CD4-positive, alpha-beta T cell (primary cell): ENCODE data around the gene TSC2. TPM values are rescaled to one million over a fixed set of nuclear protein-coding genes. Genes with fewer than 3 reads are reported as not detected.

ENCODE experiments used
- ATAC-seq: fragments of 200-7000 bp; cut with Tn5 transposase; one replicate; pipeline ENCODE4 v1.10.0; 2022; ENCODE audit warnings: mild to moderate bottlenecking; ENCODE audit not compliant: poor library complexity
- CTCF ChIA-PET: fragments of 350-600 bp; sonication (Branson Sonifier 250); formaldehyde crosslinking; loops from one replicate; lab custom pipeline; 2021; ENCODE audit warnings: antibody characterized with exemption, inconsistent platforms; lab: Charles Lee
- POLR2A ChIA-PET: fragments of 350-600 bp; sonication (Branson Sonifier 250); formaldehyde crosslinking; loops from one replicate; lab custom pipeline; 2021; ENCODE audit warnings: antibody characterized with exemption, inconsistent platforms; lab: Charles Lee
- DNase-seq, 14 experiments: peaks; one replicate each; pipeline ENCODE4 v3.0.0-alpha.2; 2013 to 2020; ENCODE audit warnings: mixed read lengths in 2 of 14
- H3K27ac ChIP-seq, 2 donors: one replicate each; pipeline versions ENCODE4 v1.5.1 to v1.7.0; 2013; ENCODE audit warnings: low read length in 2 of 2, low read depth in 1 of 2, mild to moderate bottlenecking in 1 of 2
- H3K27me3 ChIP-seq, 2 experiments: 1 replicate in 1 of 2; 2 replicates in 1 of 2; pipeline versions ENCODE4 v1.6.1 to v1.7.0; 2013; ENCODE audit warnings: low read length in 2 of 2, control low read depth in 1 of 2, mild to moderate bottlenecking in 1 of 2, moderate library complexity in 1 of 2; ENCODE audit not compliant: insufficient read depth in 2 of 2, control insufficient read depth in 1 of 2
- H3K36me3 ChIP-seq: one replicate; pipeline ENCODE4 v1.6.1; 2013; ENCODE audit warnings: low read length, control low read depth; ENCODE audit not compliant: insufficient read depth
- H3K4me1 ChIP-seq: one replicate; pipeline ENCODE4 v1.6.1; 2013; ENCODE audit warnings: low read length, control low read depth; ENCODE audit not compliant: insufficient read depth
- H3K4me3 ChIP-seq: one replicate; pipeline ENCODE4 v1.5.1; 2013; ENCODE audit warnings: mild to moderate bottlenecking, low read length, moderate library complexity
- H3K9me3 ChIP-seq, 2 experiments: 1 replicate in 1 of 2; 2 replicates in 1 of 2; pipeline versions ENCODE4 v1.6.1 to v1.7.0; 2013; ENCODE audit warnings: low read length in 2 of 2, mild to moderate bottlenecking in 2 of 2, control low read depth in 1 of 2, moderate library complexity in 1 of 2; ENCODE audit not compliant: control insufficient read depth in 1 of 2, insufficient read depth in 1 of 2
- H3K27ac Mint-ChIP-seq: one replicate; pipeline ENCODE4 v1.8.0; 2020; ENCODE audit warnings: mixed read lengths
- H3K27me3 Mint-ChIP-seq: one replicate; pipeline ENCODE4 v1.8.0; 2021; ENCODE audit warnings: mixed read lengths
- H3K36me3 Mint-ChIP-seq: one replicate; pipeline ENCODE4 v1.8.0; 2021; ENCODE audit warnings: low read depth, mixed read lengths
- H3K4me1 Mint-ChIP-seq: one replicate; pipeline ENCODE4 v1.8.0; 2021; ENCODE audit warnings: low read depth, mixed read lengths
- H3K4me3 Mint-ChIP-seq: one replicate; pipeline ENCODE4 v1.8.0; 2020; ENCODE audit warnings: mild to moderate bottlenecking, mixed read lengths
- H3K9me3 Mint-ChIP-seq: one replicate; pipeline ENCODE4 v1.8.0; 2020; ENCODE audit warnings: mixed read lengths
- intact Hi-C, 2 experiments: fragments of 100-400 bp; cut with DNase I in 1 of 2; cut with micrococcal nuclease in 1 of 2; formaldehyde crosslinking; loops; one replicate each; pipeline versions ENCODE4 v1.15.1 to v1.9.0; 2023 to 2025; cut with DNase I, micrococcal nuclease
- total RNA-seq, 174 experiments: library from RNA in 2 of 174; stranded (reverse) in 2 of 174; gene quantifications; one replicate each; pipeline ENCODE4 v1.2.3 and lab custom pipeline; 2021 to 2026
- TF ChIP-seq, protein P1 (sequence below): fragments of 200-600 bp; IDR thresholded peaks from one replicate; pipeline ENCODE4 v1.8.0; 2022; ENCODE audit warnings: antibody characterized with exemption, mild to moderate bottlenecking

TSC2 gene
- total RNA-seq, 2 experiments from 2014 or later = 83.0 to 85.0 TPM

DNA sequence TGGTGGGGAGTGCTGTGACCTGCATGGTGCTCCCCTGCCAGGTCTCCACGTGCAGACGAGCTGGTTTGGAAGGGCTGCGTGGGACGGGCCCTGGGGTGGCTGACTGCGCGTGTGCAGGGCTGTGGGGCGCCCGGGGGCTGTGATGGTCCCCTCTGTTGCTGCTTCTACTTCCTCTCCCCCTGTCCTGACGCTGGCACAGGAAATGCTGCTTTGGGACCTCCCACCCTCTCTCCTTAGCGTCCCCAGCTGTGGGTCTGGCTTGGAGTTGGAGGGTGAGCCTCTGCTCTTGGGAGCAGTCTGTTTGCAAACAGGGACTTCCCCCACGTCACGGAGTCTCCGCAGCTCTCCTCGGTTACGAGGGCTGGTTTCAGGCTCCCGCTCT lies 35.2 kb downstream of the TSC2 start:
- Histone ChIP-seq H3K27ac (no peak overlapping the region), H3K27me3 (no peaks in the 10 kb centered on the region), H3K4me3 (no peak overlapping the region), H3K36me3 (peaks cover 77% of the 10 kb centered on the region), H3K4me1 (no peaks in the 10 kb centered on the region), H3K9me3 (no peaks in the 10 kb centered on the region)
- Mint-ChIP-seq H3K36me3 (peaks cover 32% of the 10 kb centered on the region), H3K9me3 (no peaks in the 10 kb centered on the region), H3K27me3 (no peaks in the 10 kb centered on the region), H3K27ac (no peak overlapping the region), H3K4me1 (no peaks in the 10 kb centered on the region), H3K4me3 (no peak overlapping the region)
- DNase-seq (no peak), ATAC-seq (no peak)
- CTCF ChIA-PET = no interaction called here
- POLR2A ChIA-PET = no interaction called here
- intact Hi-C loops = no loop called here
- TF ChIP-seq, protein P1, sequence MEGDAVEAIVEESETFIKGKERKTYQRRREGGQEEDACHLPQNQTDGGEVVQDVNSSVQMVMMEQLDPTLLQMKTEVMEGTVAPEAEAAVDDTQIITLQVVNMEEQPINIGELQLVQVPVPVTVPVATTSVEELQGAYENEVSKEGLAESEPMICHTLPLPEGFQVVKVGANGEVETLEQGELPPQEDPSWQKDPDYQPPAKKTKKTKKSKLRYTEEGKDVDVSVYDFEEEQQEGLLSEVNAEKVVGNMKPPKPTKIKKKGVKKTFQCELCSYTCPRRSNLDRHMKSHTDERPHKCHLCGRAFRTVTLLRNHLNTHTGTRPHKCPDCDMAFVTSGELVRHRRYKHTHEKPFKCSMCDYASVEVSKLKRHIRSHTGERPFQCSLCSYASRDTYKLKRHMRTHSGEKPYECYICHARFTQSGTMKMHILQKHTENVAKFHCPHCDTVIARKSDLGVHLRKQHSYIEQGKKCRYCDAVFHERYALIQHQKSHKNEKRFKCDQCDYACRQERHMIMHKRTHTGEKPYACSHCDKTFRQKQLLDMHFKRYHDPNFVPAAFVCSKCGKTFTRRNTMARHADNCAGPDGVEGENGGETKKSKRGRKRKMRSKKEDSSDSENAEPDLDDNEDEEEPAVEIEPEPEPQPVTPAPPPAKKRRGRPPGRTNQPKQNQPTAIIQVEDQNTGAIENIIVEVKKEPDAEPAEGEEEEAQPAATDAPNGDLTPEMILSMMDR = no peak

DNA sequence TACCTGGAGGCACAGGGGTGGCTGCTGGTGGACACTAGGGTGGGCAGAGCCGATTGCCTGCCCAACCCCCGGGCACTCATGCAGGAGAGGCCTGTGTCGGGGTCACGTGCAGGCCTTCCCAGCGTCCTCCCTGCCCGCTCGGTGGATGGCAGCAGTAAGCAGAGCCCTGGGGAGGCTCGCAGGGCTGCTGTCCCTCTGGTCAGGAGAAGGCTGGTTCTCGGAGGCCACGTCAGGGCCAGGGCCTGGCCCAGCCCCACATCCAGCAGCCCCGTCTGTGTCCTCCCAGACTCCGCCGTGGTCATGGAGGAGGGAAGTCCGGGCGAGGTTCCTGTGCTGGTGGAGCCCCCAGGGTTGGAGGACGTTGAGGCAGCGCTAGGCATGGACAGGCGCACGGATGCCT lies 35.6 kb downstream of the TSC2 start:
- POLR2A ChIA-PET = no interaction called here
- Histone ChIP-seq H3K4me1 (no peaks in the 10 kb centered on the region), H3K4me3 (no peak overlapping the region), H3K27ac (no peak overlapping the region), H3K36me3 (peaks cover 81% of the 10 kb centered on the region), H3K9me3 (no peaks in the 10 kb centered on the region), H3K27me3 (no peaks in the 10 kb centered on the region)
- Mint-ChIP-seq H3K9me3 (no peaks in the 10 kb centered on the region), H3K4me3 (no peak overlapping the region), H3K27me3 (no peaks in the 10 kb centered on the region), H3K36me3 (peaks cover 33% of the 10 kb centered on the region), H3K4me1 (no peaks in the 10 kb centered on the region), H3K27ac (no peak overlapping the region)
- CTCF ChIA-PET = no interaction called here
- intact Hi-C loops = no loop called here
- no peak for DNase-seq
- ATAC-seq = no peak
- TF ChIP-seq, protein P1 = no peak

DNA sequence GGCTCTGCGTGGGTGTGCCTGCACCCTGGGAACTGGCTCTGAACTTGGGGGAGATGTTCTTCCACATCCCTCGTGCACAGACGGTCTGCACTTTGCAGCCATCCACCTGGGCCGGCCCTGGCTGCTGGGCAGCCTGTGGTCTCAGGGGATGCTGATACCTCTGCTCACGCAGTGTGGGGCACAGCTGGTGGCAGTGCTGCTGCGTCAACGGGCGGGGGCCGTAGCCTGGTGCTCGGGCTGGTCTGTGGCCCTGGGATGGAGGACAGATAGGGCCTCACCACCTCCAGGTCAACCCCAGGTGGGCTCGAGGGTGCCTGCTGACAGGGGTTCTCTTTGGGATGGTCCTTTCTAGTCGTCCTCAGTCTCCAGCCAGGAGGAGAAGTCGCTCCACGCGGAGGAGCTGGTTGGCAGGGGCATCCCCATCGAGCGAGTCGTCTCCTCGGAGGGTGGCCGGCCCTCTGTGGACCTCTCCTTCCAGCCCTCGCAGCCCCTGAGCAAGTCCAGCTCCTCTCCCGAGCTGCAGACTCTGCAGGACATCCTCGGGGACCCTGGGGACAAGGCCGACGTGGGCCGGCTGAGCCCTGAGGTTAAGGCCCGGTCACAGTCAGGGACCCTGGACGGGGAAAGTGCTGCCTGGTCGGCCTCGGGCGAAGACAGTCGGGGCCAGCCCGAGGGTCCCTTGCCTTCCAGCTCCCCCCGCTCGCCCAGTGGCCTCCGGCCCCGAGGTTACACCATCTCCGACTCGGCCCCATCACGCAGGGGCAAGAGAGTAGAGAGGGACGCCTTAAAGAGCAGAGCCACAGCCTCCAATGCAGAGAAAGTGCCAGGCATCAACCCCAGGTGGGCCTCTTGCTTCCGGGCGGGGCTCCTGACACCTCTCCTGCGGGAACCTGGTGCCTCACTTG lies 36.3 kb downstream of the TSC2 start:
- H3K4me1 Mint-ChIP-seq = no peaks in the 10 kb centered on the region
- no peaks in the 10 kb centered on the region for H3K9me3 Mint-ChIP-seq
- Histone ChIP-seq H3K27ac (no peak overlapping the region), H3K36me3 (peaks cover 83% of the 10 kb centered on the region), H3K9me3 (no peaks in the 10 kb centered on the region), H3K4me3 (no peak overlapping the region), H3K27me3 (no peaks in the 10 kb centered on the region), H3K4me1 (no peaks in the 10 kb centered on the region)
- no peak overlapping the region for H3K27ac Mint-ChIP-seq
- no peaks in the 10 kb centered on the region for H3K27me3 Mint-ChIP-seq
- peaks cover 34% of the 10 kb centered on the region for H3K36me3 Mint-ChIP-seq
- DNase-seq (no peak), ATAC-seq (no peak)
- H3K4me3 Mint-ChIP-seq = no peak overlapping the region
- TF ChIP-seq, protein P1 = no peak
- POLR2A ChIA-PET = no interaction called here
- CTCF ChIA-PET = no interaction called here
- intact Hi-C loops = no loop called here
